Stimulated activated CD4-positive, alpha-beta T cell treated with anti-CD3 and anti-CD28 coated beads, Interleukin-1b, Interleukin-23, amount 100 ng/mL, for 24 hours (primary cell): ENCODE measurements around the gene CYP2A7.
"Not testable (repeated sequence)": the region's sequence is repeated elsewhere in the genome, so short reads cannot be mapped to it uniquely, and the experiment has no call there.

Experiments
- DNase-seq, 4 experiments: peaks; one replicate each; pipeline ENCODE4 v3.0.0-alpha.2; 2020; ENCODE audit warnings: low read depth in 4 of 4, low spot score in 1 of 4

The CYP2A7 gene

GRCh38 chr19:40900521-40900920 is 18.5 kb upstream of the CYP2A7 start:
- not testable (repeated sequence) for DNase-seq

- DNase-seq = not testable (repeated sequence)
Observed at GRCh38 chr19:40899964-40900363, 17.9 kb upstream of the CYP2A7 start.

GRCh38 chr19:40896843-40897789 is 15.1 kb upstream of the CYP2A7 start:
- DNase-seq = not testable (repeated sequence)

GRCh38 chr19:40896418-40896796 is 14.4 kb upstream of the CYP2A7 start:
- DNase-seq = no peak

GRCh38 chr19:40893112-40893511 is 11.1 kb upstream of the CYP2A7 start:
- DNase-seq = no peak

GRCh38 chr19:40889366-40889765 is 7.3 kb upstream of the CYP2A7 start:
- no peak for DNase-seq

- no peak for DNase-seq
Observed at GRCh38 chr19:40888191-40888590, 6.2 kb upstream of the CYP2A7 start.

GRCh38 chr19:40884187-40884931 is 2.3 kb upstream of the CYP2A7 start:
- DNase-seq = not testable (repeated sequence)

GRCh38 chr19:40879349-40879748 is 2.7 kb downstream of the CYP2A7 start:
- DNase-seq = not testable (repeated sequence)

GRCh38 chr19:40875526-40875951 is 6.5 kb downstream of the CYP2A7 start:
- DNase-seq = peak; percentile 76 to 86 (median 78)

- not testable (repeated sequence) for DNase-seq
Observed at GRCh38 chr19:40874874-40875273, 7.2 kb downstream of the CYP2A7 start.

- DNase-seq = not testable (repeated sequence)
Observed at GRCh38 chr19:40873873-40874272, 8.2 kb downstream of the CYP2A7 start.

- DNase-seq = no peak
Observed at GRCh38 chr19:40872209-40872608, 9.8 kb downstream of the CYP2A7 start.

GRCh38 chr19:40867701-40868100 is 14.3 kb downstream of the CYP2A7 start:
- no peak for DNase-seq

GRCh38 chr19:40864739-40865496 is 17.1 kb downstream of the CYP2A7 start:
- DNase-seq = not testable (repeated sequence)

- no peak for DNase-seq
Observed at GRCh38 chr19:40862785-40863184, 19.2 kb downstream of the CYP2A7 start.

- DNase-seq = no peak
Observed at GRCh38 chr19:40862333-40862732, 19.7 kb downstream of the CYP2A7 start.

GRCh38 chr19:40858109-40858508 is 23.9 kb downstream of the CYP2A7 start:
- no peak for DNase-seq

GRCh38 chr19:40852467-40853152 is 29.4 kb downstream of the CYP2A7 start:
- not testable (repeated sequence) for DNase-seq

GRCh38 chr19:40850277-40850676 is 31.8 kb downstream of the CYP2A7 start, which contains the start of gene CYP2A6:
Gene CYP2A6, minus strand, starts transcription at chr19:40850447. Its CDS starts 21 bp downstream, at chr19:40850426.
- DNase-seq = not testable (repeated sequence)
